ENCODE results near the gene BCKDHB. TPM values are rescaled to one million over a fixed set of nuclear protein-coding genes. Genes with fewer than 3 reads are reported as not detected.
A peak's percentile ranks its signal among the peaks of the same experiment; 100 is the strongest.
"Not testable (repeated sequence)": the region's sequence is repeated elsewhere in the genome, so short reads cannot be mapped to it uniquely, and the experiment has no call there.

Gene BCKDHB
- total and polyA plus RNA-seq, 5 donors from 2014 or later, result 15.2 to 28.7 (median 23.1) TPM

GRCh38 chr6:80095600-80095999 lies 10.9 kb upstream of the BCKDHB start:
- Histone ChIP-seq H3K4me3 (ENCODE audit: low read depth, low read length) (no peak overlapping the region), H3K36me3 (ENCODE audit: control insufficient read depth, insufficient read depth, low read length) (no peaks in the 10 kb centered on the region), H3K9me3 (ENCODE audit: control insufficient read depth in 2 of 2, low read length in 2 of 2) (no peaks in the 10 kb centered on the region), H3K27ac (ENCODE audit: insufficient read depth, low read length, poor library complexity, severe bottlenecking) (no peak overlapping the region), H3K27me3 (ENCODE audit: control insufficient read depth, insufficient read depth, low read length) (peaks cover 2% of the 10 kb centered on the region), H3K4me1 (ENCODE audit: control insufficient read depth, insufficient read depth, low read length, poor library complexity, severe bottlenecking) (no peaks in the 10 kb centered on the region)
- Mint-ChIP-seq H3K9me3 (peaks cover 0 to 3% (median 0%) of the 10 kb centered on the region in 7 donors), H3K36me3 (no peaks in the 10 kb centered on the region), H3K4me3 (no peak overlapping the region), H3K4me1 (no peaks in the 10 kb centered on the region), H3K27ac (no peak overlapping the region), H3K27me3 (peaks cover 41% of the 10 kb centered on the region)
- DNase-seq (peak in 1 of 3 donors; percentile 32), ATAC-seq (ENCODE audit: low read depth in 2 of 2) (no peak)

DNA sequence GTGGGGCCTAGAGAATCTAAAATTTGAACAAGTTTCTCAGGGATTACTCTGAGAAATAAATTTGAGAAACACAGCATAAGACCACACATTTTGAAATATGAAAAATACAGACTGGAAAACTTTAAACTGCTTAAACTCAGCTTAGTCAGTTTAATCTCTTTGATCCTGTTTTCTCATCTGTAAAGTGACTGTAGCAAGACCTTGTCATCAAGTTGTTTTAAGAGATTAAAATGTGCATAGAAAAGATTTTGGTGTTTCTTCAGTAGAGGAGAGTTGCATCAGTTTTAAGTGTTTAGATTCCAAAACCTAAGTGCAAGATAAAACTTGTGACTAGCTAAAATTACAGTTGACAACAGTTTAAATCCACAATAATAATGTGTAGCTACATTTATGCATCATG lies 8.1 kb upstream of the BCKDHB start:
- DNase-seq, result no peak
- Histone ChIP-seq H3K27me3 (ENCODE audit: control insufficient read depth, insufficient read depth, low read length) (peaks cover 4% of the 10 kb centered on the region), H3K9me3 (ENCODE audit: control insufficient read depth in 2 of 2, low read length in 2 of 2) (no peaks in the 10 kb centered on the region), H3K27ac (ENCODE audit: insufficient read depth, low read length, poor library complexity, severe bottlenecking) (no peak overlapping the region), H3K36me3 (ENCODE audit: control insufficient read depth, insufficient read depth, low read length) (no peaks in the 10 kb centered on the region), H3K4me3 (ENCODE audit: low read depth, low read length) (no peak overlapping the region), H3K4me1 (ENCODE audit: control insufficient read depth, insufficient read depth, low read length, poor library complexity, severe bottlenecking) (no peaks in the 10 kb centered on the region)
- Mint-ChIP-seq H3K27me3 (peaks cover 43% of the 10 kb centered on the region), H3K36me3 (no peaks in the 10 kb centered on the region), H3K4me1 (no peaks in the 10 kb centered on the region), H3K27ac (no peak overlapping the region), H3K9me3 (peaks cover 0 to 3% (median 0%) of the 10 kb centered on the region in 7 donors), H3K4me3 (no peak overlapping the region)
- no peak for ATAC-seq (ENCODE audit: low read depth in 2 of 2)

GRCh38 chr6:80104520-80104919 lies 2.0 kb upstream of the BCKDHB start:
- Mint-ChIP-seq H3K36me3 (no peaks in the 10 kb centered on the region), H3K9me3 (peaks cover 0 to 5% (median 0%) of the 10 kb centered on the region in 7 donors), H3K4me3 (peak overlapping the region in 1 of 4 donors; percentile 29), H3K4me1 (peaks cover 10 to 32% (median 16%) of the 10 kb centered on the region in 4 donors), H3K27ac (peak overlapping the region in 1 of 3 donors; percentile 8), H3K27me3 (peaks cover 22% of the 10 kb centered on the region)
- no peaks in the 10 kb centered on the region for H3K36me3 ChIP-seq (ENCODE audit: control insufficient read depth, insufficient read depth, low read length)
- H3K4me1 ChIP-seq (ENCODE audit: control insufficient read depth, insufficient read depth, low read length, poor library complexity, severe bottlenecking), result peaks cover 15% of the 10 kb centered on the region
- H3K4me3 ChIP-seq (ENCODE audit: low read depth, low read length), result no peak overlapping the region
- ATAC-seq (ENCODE audit: low read depth in 2 of 2) (no peak), DNase-seq (no peak)
- H3K27ac ChIP-seq (ENCODE audit: insufficient read depth, low read length, poor library complexity, severe bottlenecking), result no peak overlapping the region
- H3K9me3 ChIP-seq (ENCODE audit: control insufficient read depth in 2 of 2, low read length in 2 of 2), result no peaks in the 10 kb centered on the region
- H3K27me3 ChIP-seq (ENCODE audit: control insufficient read depth, insufficient read depth, low read length), result peaks cover 7% of the 10 kb centered on the region

GRCh38 chr6:80105972-80106417 lies 476 bp upstream of the BCKDHB start:
- DNase-seq, result no peak

DNA sequence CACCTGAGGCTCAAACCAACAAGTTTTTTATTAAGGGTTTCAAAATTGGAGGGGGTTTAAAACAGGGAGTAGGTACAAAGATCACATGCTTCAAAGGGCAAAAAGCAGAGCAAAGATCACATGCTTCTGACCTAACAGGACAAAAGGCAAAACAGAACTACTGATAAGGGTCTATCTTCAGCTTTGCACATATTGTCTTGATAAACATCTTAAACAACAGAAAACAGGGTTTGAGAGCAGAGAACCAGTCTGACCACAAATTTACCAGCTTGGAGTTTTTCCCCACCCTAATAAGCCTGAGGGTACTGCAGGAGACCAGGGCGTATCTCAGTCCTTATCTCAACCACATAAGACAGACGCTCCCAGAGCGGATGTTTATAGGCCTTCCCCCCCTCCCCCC lies 16.1 kb downstream of the BCKDHB start:
- not testable (repeated sequence) for ATAC-seq (ENCODE audit: low read depth in 2 of 2); H3K4me3 Mint-ChIP-seq; H3K27ac Mint-ChIP-seq; H3K27ac ChIP-seq (ENCODE audit: insufficient read depth, low read length, poor library complexity, severe bottlenecking); H3K27me3 Mint-ChIP-seq; H3K36me3 ChIP-seq (ENCODE audit: control insufficient read depth, insufficient read depth, low read length); DNase-seq; H3K4me1 ChIP-seq (ENCODE audit: control insufficient read depth, insufficient read depth, low read length, poor library complexity, severe bottlenecking); H3K9me3 ChIP-seq (ENCODE audit: control insufficient read depth in 2 of 2, low read length in 2 of 2); H3K27me3 ChIP-seq (ENCODE audit: control insufficient read depth, insufficient read depth, low read length); H3K4me3 ChIP-seq (ENCODE audit: low read depth, low read length)
- peaks cover 2 to 15% (median 6%) of the 10 kb centered on the region in 7 donors for H3K9me3 Mint-ChIP-seq
- H3K4me1 Mint-ChIP-seq, result peaks cover 6 to 22% (median 16%) of the 10 kb centered on the region in 4 donors
- H3K36me3 Mint-ChIP-seq, result peaks cover 48% of the 10 kb centered on the region

More at GRCh38 chr6:80105972-80106417, 476 bp upstream of the BCKDHB start:
- no peak for ATAC-seq (ENCODE audit: low read depth in 2 of 2)
- H3K36me3 ChIP-seq (ENCODE audit: control insufficient read depth, insufficient read depth, low read length), result no peaks in the 10 kb centered on the region
- H3K9me3 ChIP-seq (ENCODE audit: control insufficient read depth in 2 of 2, low read length in 2 of 2), result no peaks in the 10 kb centered on the region
- H3K4me1 ChIP-seq (ENCODE audit: control insufficient read depth, insufficient read depth, low read length, poor library complexity, severe bottlenecking), result peaks cover 15% of the 10 kb centered on the region
- peaks cover 5% of the 10 kb centered on the region for H3K27me3 ChIP-seq (ENCODE audit: control insufficient read depth, insufficient read depth, low read length)
- H3K4me3 ChIP-seq (ENCODE audit: low read depth, low read length), result peak overlapping the region; percentile 88
- H3K27ac Mint-ChIP-seq, result peak overlapping the region; percentile 50 to 83 (median 82)
- H3K27me3 Mint-ChIP-seq, result peaks cover 13% of the 10 kb centered on the region
- H3K27ac ChIP-seq (ENCODE audit: insufficient read depth, low read length, poor library complexity, severe bottlenecking), result peak overlapping the region; percentile 72
- H3K9me3 Mint-ChIP-seq, result peaks cover 0 to 3% (median 0%) of the 10 kb centered on the region in 7 donors
- no peaks in the 10 kb centered on the region for H3K36me3 Mint-ChIP-seq
- H3K4me1 Mint-ChIP-seq, result peaks cover 10 to 35% (median 20%) of the 10 kb centered on the region in 4 donors
- H3K4me3 Mint-ChIP-seq, result peak overlapping the region; percentile 86 to 99 (median 92)

GRCh38 chr6:80126657-80127345 lies 20.3 kb downstream of the BCKDHB start:
- Histone ChIP-seq H3K36me3 (ENCODE audit: control insufficient read depth, insufficient read depth, low read length) (peaks cover 25% of the 10 kb centered on the region), H3K27me3 (ENCODE audit: control insufficient read depth, insufficient read depth, low read length) (no peaks in the 10 kb centered on the region)
- peak overlapping the region in 2 of 3 donors; percentile 8 to 20 for H3K27ac Mint-ChIP-seq

GRCh38 chr6:80129485-80129884 lies 23.0 kb downstream of the BCKDHB start:
- Histone ChIP-seq H3K36me3 (ENCODE audit: control insufficient read depth, insufficient read depth, low read length) (peaks cover 25% of the 10 kb centered on the region), H3K27ac (ENCODE audit: insufficient read depth, low read length, poor library complexity, severe bottlenecking) (no peak overlapping the region), H3K4me3 (ENCODE audit: low read depth, low read length) (no peak overlapping the region), H3K27me3 (ENCODE audit: control insufficient read depth, insufficient read depth, low read length) (no peaks in the 10 kb centered on the region), H3K4me1 (ENCODE audit: control insufficient read depth, insufficient read depth, low read length, poor library complexity, severe bottlenecking) (no peaks in the 10 kb centered on the region), H3K9me3 (ENCODE audit: control insufficient read depth in 2 of 2, low read length in 2 of 2) (no peaks in the 10 kb centered on the region)
- no peak overlapping the region for H3K27ac Mint-ChIP-seq
- ATAC-seq (ENCODE audit: low read depth in 2 of 2) (no peak), DNase-seq (no peak)
- H3K9me3 Mint-ChIP-seq, result peaks cover 0 to 3% (median 0%) of the 10 kb centered on the region in 7 donors
- no peaks in the 10 kb centered on the region for H3K27me3 Mint-ChIP-seq
- H3K36me3 Mint-ChIP-seq, result peaks cover 25% of the 10 kb centered on the region
- H3K4me3 Mint-ChIP-seq, result no peak overlapping the region
- peaks cover 4 to 10% (median 6%) of the 10 kb centered on the region in 4 donors for H3K4me1 Mint-ChIP-seq

More at GRCh38 chr6:80126657-80127345, 20.3 kb downstream of the BCKDHB start:
- peaks cover 5 to 11% (median 8%) of the 10 kb centered on the region in 4 donors for H3K4me1 Mint-ChIP-seq
- H3K36me3 Mint-ChIP-seq, result peaks cover 33% of the 10 kb centered on the region
- H3K9me3 Mint-ChIP-seq, result peaks cover 0 to 3% (median 0%) of the 10 kb centered on the region in 7 donors
- no peaks in the 10 kb centered on the region for H3K9me3 ChIP-seq (ENCODE audit: control insufficient read depth in 2 of 2, low read length in 2 of 2)
- H3K4me3 Mint-ChIP-seq, result no peak overlapping the region
- no peak overlapping the region for H3K4me3 ChIP-seq (ENCODE audit: low read depth, low read length)
- H3K27ac ChIP-seq (ENCODE audit: insufficient read depth, low read length, poor library complexity, severe bottlenecking), result no peak overlapping the region
- DNase-seq, result no peak
- ATAC-seq (ENCODE audit: low read depth in 2 of 2), result no peak
- H3K27me3 Mint-ChIP-seq, result no peaks in the 10 kb centered on the region
- H3K4me1 ChIP-seq (ENCODE audit: control insufficient read depth, insufficient read depth, low read length, poor library complexity, severe bottlenecking), result no peaks in the 10 kb centered on the region

GRCh38 chr6:80133020-80133419 lies 26.5 kb downstream of the BCKDHB start:
- ATAC-seq (ENCODE audit: low read depth in 2 of 2), result no peak

More at GRCh38 chr6:80133020-80133419, 26.5 kb downstream of the BCKDHB start:
- H3K36me3 Mint-ChIP-seq, result peaks cover 33% of the 10 kb centered on the region
- DNase-seq, result peak; percentile 4 to 49 (median 27)
- Histone ChIP-seq H3K27me3 (ENCODE audit: control insufficient read depth, insufficient read depth, low read length) (no peaks in the 10 kb centered on the region), H3K4me1 (ENCODE audit: control insufficient read depth, insufficient read depth, low read length, poor library complexity, severe bottlenecking) (no peaks in the 10 kb centered on the region), H3K4me3 (ENCODE audit: low read depth, low read length) (no peak overlapping the region), H3K9me3 (ENCODE audit: control insufficient read depth in 2 of 2, low read length in 2 of 2) (no peaks in the 10 kb centered on the region), H3K27ac (ENCODE audit: insufficient read depth, low read length, poor library complexity, severe bottlenecking) (no peak overlapping the region), H3K36me3 (ENCODE audit: control insufficient read depth, insufficient read depth, low read length) (peaks cover 25% of the 10 kb centered on the region)
- no peaks in the 10 kb centered on the region for H3K27me3 Mint-ChIP-seq
- no peaks in the 10 kb centered on the region for H3K4me1 Mint-ChIP-seq
- H3K9me3 Mint-ChIP-seq, result peaks cover 0 to 2% (median 0%) of the 10 kb centered on the region in 7 donors
- H3K27ac Mint-ChIP-seq, result no peak overlapping the region
- no peak overlapping the region for H3K4me3 Mint-ChIP-seq

All from CD4-positive, CD25-positive, alpha-beta regulatory T cell (primary cell).